OCI-LY7 (cell line): ENCODE results near the gene RHOU. TPM values are rescaled to one million over a fixed set of nuclear protein-coding genes. Genes with fewer than 3 reads are reported as not detected.

Experiments
- BruUV-seq: library from RNA; stranded (reverse); fragments of 400-500 nt; replicated peaks from 2 replicates; lab custom pipeline; 2021; lab: Mats Ljungman, UMichigan
- CTCF ChIA-PET: fragments of 300-600 bp; sonication (Branson Sonifier 250); formaldehyde crosslinking; loops from one replicate; lab custom pipeline; 2022; ENCODE audit warnings: antibody characterized with exemption; ENCODE audit not compliant: unreplicated experiment; lab: Charles Lee
- POLR2A ChIA-PET: fragments of 300-600 bp; sonication (Branson Sonifier 250); formaldehyde crosslinking; loops from one replicate; lab custom pipeline; 2022; ENCODE audit warnings: antibody characterized with exemption; lab: Charles Lee
- DNase-seq: peaks from one replicate; pipeline ENCODE4 v3.0.0-alpha.2; 2015; ENCODE audit warnings: low spot score
- H2AFZ ChIP-seq: fragments of 200-600 bp; sonication (generic), shearing (Covaris generic); 2 replicates; pipeline ENCODE4 v1.6.1; 2014; ENCODE audit warnings: mild to moderate bottlenecking, antibody characterized with exemption, low read length, moderate library complexity
- H3K27ac ChIP-seq: fragments of 200-600 bp; sonication (generic); 2 replicates; pipeline ENCODE4 v1.5.1; 2014; ENCODE audit warnings: mixed run types, low read depth, mild to moderate bottlenecking, moderate library complexity, low read length, inconsistent platforms; ENCODE audit not compliant: poor library complexity, severe bottlenecking
- H3K36me3 ChIP-seq: fragments of 200-600 bp; sonication (generic); 2 replicates; pipeline ENCODE4 v1.6.1; 2014; ENCODE audit warnings: mild to moderate bottlenecking, antibody characterized with exemption, low read length, moderate library complexity, mixed read lengths; ENCODE audit not compliant: insufficient read depth
- H3K4me1 ChIP-seq: fragments of 200-600 bp; sonication (generic); 2 replicates; pipeline ENCODE4 v1.5.1; 2014; ENCODE audit warnings: mild to moderate bottlenecking, low read length; ENCODE audit not compliant: insufficient read depth, poor library complexity, severe bottlenecking
- H3K4me2 ChIP-seq: fragments of 200-600 bp; sonication (generic); 2 replicates; pipeline ENCODE4 v1.6.1; 2014; ENCODE audit warnings: mild to moderate bottlenecking, low read length
- H3K4me3 ChIP-seq: fragments of 200-600 bp; sonication (generic); 2 replicates; pipeline ENCODE4 v1.5.1; 2014; ENCODE audit warnings: mild to moderate bottlenecking, low read depth, low read length; ENCODE audit not compliant: poor library complexity, severe bottlenecking
- H3K79me2 ChIP-seq: fragments of 200-600 bp; sonication (generic); 2 replicates; pipeline ENCODE4 v1.6.1; 2016; ENCODE audit warnings: low read depth, mild to moderate bottlenecking, low read length, moderate library complexity, mixed read lengths; ENCODE audit not compliant: insufficient read depth
- H3K9me2 ChIP-seq: fragments of 200-600 bp; sonication (generic); 2 replicates; pipeline ENCODE4 v1.6.1; 2016; ENCODE audit warnings: mild to moderate bottlenecking, low read length, mixed read lengths; ENCODE audit not compliant: insufficient read depth
- H3K9me3 ChIP-seq: fragments of 200-600 bp; sonication (generic); 2 replicates; pipeline ENCODE4 v1.6.1; 2014; ENCODE audit warnings: mild to moderate bottlenecking, mixed run types, low read length, mixed read lengths
- H4K20me1 ChIP-seq: fragments of 200-600 bp; sonication (generic); 2 replicates; pipeline ENCODE4 v1.6.1; 2014; ENCODE audit warnings: mild to moderate bottlenecking, antibody characterized with exemption, low read length, moderate library complexity, mixed read lengths; ENCODE audit not compliant: insufficient read depth
- EZH2phosphoT487 ChIP-seq: fragments of 200-600 bp; sonication (generic); IDR thresholded peaks from 2 replicates; pipeline ENCODE4 v1.6.1; 2018; ENCODE audit warnings: low read depth, borderline replicate concordance, mild to moderate bottlenecking, mixed run types, antibody characterized with exemption, low read length, moderate library complexity, mixed read lengths
- intact Hi-C: fragments of 100-400 bp; cut with micrococcal nuclease; formaldehyde crosslinking; loops from one replicate; pipeline ENCODE4 v1.10.0; 2022; ENCODE audit not compliant: unreplicated experiment
- total RNA-seq, 2 experiments: library from RNA; depleted of rRNA in 1 of 2; stranded (reverse); fragments of >200 nt in 1 of 2; shearing (Covaris generic) in 1 of 2; gene quantifications; 2 replicates each; pipeline ENCODE4 v1.2.3, GENCODE V29; 2014 to 2022
- TF ChIP-seq, protein P1 (sequence below): fragments of 200-600 bp; sonication (generic); conservative IDR thresholded peaks from 2 replicates; pipeline ENCODE4 v1.5.1; 2014; ENCODE audit warnings: mild to moderate bottlenecking, antibody characterized with exemption, low read length, moderate library complexity, mixed read lengths

The RHOU gene
- total RNA-seq, 2 experiments from 2014 or later: not detected

DNA sequence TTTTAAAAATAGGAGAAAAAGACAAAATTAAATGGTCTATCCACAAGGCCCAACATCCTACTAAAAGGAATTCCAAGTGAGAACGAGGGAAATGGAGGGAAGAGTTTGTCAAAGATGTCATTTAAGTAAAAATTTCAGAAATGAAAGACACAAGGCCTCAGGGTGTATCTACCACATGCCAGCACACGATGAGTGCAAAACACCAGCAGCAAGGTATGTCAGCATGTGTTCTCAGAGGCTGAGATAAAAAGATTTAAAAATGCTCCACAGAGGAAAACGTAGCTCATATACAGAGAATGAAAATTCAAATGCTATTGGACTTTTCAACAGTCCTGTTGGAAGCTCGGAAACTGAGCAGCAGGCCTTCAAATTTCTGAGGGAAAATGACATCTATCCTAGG lies 42.0 kb downstream of the RHOU start:
- Histone ChIP-seq H4K20me1 (no peaks in the 10 kb centered on the region), H2AFZ (no peak overlapping the region), H3K9me3 (no peaks in the 10 kb centered on the region), H3K9me2 (no peaks in the 10 kb centered on the region), H3K4me3 (no peak overlapping the region), H3K27ac (no peak overlapping the region), H3K4me1 (no peaks in the 10 kb centered on the region), H3K36me3 (no peaks in the 10 kb centered on the region), H3K79me2 (no peaks in the 10 kb centered on the region), H3K4me2 (no peak overlapping the region)
- no TSS peak for BruUV-seq
- DNase-seq: no peak
- ChIA-PET CTCF (no interaction called here), POLR2A (interaction anchor here (0.5 kb wide), 1 partner anchor 739 kb away, joined by 4 read pairs; no protein-coding TSS in a partner anchor)
- no peak for TF ChIP-seq EZH2phosphoT487
- TF ChIP-seq, protein P1, sequence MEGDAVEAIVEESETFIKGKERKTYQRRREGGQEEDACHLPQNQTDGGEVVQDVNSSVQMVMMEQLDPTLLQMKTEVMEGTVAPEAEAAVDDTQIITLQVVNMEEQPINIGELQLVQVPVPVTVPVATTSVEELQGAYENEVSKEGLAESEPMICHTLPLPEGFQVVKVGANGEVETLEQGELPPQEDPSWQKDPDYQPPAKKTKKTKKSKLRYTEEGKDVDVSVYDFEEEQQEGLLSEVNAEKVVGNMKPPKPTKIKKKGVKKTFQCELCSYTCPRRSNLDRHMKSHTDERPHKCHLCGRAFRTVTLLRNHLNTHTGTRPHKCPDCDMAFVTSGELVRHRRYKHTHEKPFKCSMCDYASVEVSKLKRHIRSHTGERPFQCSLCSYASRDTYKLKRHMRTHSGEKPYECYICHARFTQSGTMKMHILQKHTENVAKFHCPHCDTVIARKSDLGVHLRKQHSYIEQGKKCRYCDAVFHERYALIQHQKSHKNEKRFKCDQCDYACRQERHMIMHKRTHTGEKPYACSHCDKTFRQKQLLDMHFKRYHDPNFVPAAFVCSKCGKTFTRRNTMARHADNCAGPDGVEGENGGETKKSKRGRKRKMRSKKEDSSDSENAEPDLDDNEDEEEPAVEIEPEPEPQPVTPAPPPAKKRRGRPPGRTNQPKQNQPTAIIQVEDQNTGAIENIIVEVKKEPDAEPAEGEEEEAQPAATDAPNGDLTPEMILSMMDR: no peak
- intact Hi-C loops: no loop called here

DNA sequence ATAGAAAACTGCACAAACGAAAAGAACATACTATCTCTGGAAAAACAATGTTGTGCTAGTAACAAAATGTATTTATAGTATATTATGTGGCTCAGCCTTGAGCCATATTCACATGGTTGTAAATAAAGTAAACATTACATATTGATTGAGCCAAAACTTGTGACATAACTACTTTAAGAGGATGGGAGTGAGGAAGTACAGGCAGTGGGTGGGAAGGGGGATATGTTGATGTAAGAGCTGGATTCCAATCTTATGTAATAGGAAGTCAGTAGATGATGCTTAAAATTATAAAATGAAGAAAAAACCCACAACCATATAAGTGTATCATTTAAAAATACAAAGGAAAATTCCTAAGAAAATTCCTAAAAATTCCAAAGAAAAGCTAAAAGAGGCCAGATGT lies 42.7 kb downstream of the RHOU start:
- POLR2A ChIA-PET: no interaction called here
- Histone ChIP-seq H3K4me3 (no peak overlapping the region), H3K36me3 (no peaks in the 10 kb centered on the region), H3K4me2 (no peak overlapping the region), H2AFZ (no peak overlapping the region), H3K9me3 (no peaks in the 10 kb centered on the region), H3K27ac (no peak overlapping the region), H4K20me1 (no peaks in the 10 kb centered on the region), H3K9me2 (no peaks in the 10 kb centered on the region), H3K79me2 (no peaks in the 10 kb centered on the region), H3K4me1 (no peaks in the 10 kb centered on the region)
- intact Hi-C loops: no loop called here
- CTCF ChIA-PET: no interaction called here
- no TSS peak for BruUV-seq
- DNase-seq: no peak
- TF ChIP-seq EZH2phosphoT487: no peak
- TF ChIP-seq, protein P1: no peak

DNA sequence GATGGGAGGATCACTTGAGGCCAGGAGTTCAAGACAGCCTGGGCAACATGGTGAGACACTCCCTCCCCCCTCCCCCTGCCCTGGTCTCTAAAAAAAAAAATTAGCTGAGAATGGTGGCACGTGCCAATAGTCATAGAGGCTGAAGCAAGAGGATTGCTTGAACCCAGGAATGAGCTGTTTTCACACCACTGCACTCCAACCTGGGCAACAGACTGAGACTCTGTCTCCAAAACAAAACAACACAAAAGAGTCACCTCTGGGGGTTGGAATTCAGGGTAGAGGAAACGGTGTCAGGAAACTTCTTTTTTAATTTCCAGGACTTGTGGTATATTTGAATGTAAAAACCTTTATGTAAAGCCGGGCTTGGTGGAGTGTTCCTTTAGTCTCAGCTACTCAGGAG lies 43.2 kb downstream of the RHOU start:
- Histone ChIP-seq H3K9me3 (no peaks in the 10 kb centered on the region), H3K9me2 (no peaks in the 10 kb centered on the region), H3K4me3 (no peak overlapping the region), H2AFZ (no peak overlapping the region), H3K36me3 (no peaks in the 10 kb centered on the region), H4K20me1 (no peaks in the 10 kb centered on the region), H3K4me1 (no peaks in the 10 kb centered on the region), H3K4me2 (no peak overlapping the region), H3K27ac (no peak overlapping the region), H3K79me2 (no peaks in the 10 kb centered on the region)
- intact Hi-C loops: no loop called here
- DNase-seq: no peak
- TF ChIP-seq, protein P1: no peak
- no peak for TF ChIP-seq EZH2phosphoT487
- CTCF ChIA-PET: no interaction called here
- BruUV-seq: no TSS peak
- POLR2A ChIA-PET: no interaction called here
